ENCODE data around the gene ASIC1.

Gene ASIC1

DNA sequence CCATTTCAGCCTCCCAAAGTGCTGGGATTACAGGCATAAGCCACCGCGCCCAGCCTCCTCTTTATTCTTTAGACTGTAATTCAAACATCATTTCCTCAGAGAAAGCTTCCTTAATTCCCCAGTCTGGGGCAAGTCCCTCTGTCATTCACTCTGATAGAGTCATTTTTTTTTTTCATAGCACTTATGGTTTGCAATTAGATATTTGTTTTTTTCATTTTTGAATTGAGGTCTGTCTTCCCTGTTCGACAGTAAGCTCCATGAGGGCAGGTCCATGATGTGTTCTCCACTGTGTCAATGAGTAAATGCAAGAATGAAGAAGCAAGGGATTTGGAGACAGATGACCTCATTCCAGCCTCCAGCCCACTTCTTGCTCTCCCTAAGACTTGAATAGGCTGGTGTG, 12.1 kb downstream of the ASIC1 start:
- no peak overlapping the region for H3K4me3 ChIP-seq (ENCODE audit: low read depth, low read length, poor library complexity, severe bottlenecking)

DNA sequence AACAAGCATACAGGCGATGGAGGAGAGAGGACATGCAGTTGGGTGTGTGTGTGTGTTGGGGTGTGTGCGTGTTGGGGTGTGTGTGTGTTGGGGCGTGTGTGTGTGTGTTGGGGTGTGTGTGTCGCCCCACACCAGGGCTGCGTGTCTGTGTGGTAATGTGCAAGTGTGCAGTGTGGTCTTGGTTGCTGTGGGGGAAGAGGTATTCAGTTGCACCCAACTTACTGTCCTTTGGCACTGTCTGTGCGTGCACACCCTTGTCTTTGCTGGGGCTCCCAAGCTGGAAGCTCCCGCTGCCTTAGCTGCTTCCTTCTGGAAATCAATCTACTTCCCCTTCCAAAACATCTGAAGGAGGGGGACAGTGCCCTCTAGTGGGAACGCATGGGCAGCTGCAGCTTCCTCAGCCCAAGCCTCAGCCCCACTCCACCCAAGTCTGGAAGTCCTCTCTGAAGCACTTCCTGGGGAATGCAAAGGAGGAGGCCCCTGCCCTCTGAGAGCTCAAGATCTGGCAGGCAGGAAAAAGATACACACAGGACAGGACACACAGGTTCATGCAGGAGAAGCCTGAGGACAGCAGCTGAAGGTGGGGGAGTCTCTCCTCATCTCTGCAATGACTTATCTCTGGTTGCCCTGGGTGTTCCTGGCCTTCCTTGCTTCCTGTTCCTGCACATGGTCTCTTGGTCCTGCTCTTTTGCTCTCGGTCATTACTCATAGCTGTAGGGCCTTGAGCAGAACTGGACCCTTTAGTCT, 13.1 kb downstream of the ASIC1 start:
- Histone ChIP-seq H3K79me2 (ENCODE audit: insufficient read depth, low read length) (no peaks in the 10 kb centered on the region), H3K9ac (ENCODE audit: low read length) (no peak overlapping the region), H3K9me2 (ENCODE audit: low read depth, low read length) (no peaks in the 10 kb centered on the region), H3K4me2 (ENCODE audit: low read length) (no peak overlapping the region), H3F3A (ENCODE audit: insufficient read depth, low read length) (no peaks in the 10 kb centered on the region), H3K27ac (ENCODE audit: low read depth, low read length, poor library complexity, severe bottlenecking) (no peak overlapping the region), H2AFZ (ENCODE audit: low read length) (no peak overlapping the region), H3K9me3 (ENCODE audit: low read length) (no peaks in the 10 kb centered on the region), H3K36me3 (ENCODE audit: insufficient read depth, low read length) (no peaks in the 10 kb centered on the region), H3K4me1 (ENCODE audit: insufficient read depth, low read length, severe bottlenecking) (no peaks in the 10 kb centered on the region), H3K4me3 (ENCODE audit: low read depth, low read length, poor library complexity, severe bottlenecking) (no peak overlapping the region), H3K27me3 (ENCODE audit: insufficient read depth, low read length) (0 out of 2 replicates have a peak, but pooled peaks cover 6% of the 10 kb centered on the region), H4K20me1 (ENCODE audit: insufficient read depth, low read length) (no peaks in the 10 kb centered on the region)
- no peak for TF ChIP-seq EZH2 (IDR thresholded peaks at IDR 0.05; ENCODE audit: borderline replicate concordance, low read length)
- TF ChIP-seq, protein P1, sequence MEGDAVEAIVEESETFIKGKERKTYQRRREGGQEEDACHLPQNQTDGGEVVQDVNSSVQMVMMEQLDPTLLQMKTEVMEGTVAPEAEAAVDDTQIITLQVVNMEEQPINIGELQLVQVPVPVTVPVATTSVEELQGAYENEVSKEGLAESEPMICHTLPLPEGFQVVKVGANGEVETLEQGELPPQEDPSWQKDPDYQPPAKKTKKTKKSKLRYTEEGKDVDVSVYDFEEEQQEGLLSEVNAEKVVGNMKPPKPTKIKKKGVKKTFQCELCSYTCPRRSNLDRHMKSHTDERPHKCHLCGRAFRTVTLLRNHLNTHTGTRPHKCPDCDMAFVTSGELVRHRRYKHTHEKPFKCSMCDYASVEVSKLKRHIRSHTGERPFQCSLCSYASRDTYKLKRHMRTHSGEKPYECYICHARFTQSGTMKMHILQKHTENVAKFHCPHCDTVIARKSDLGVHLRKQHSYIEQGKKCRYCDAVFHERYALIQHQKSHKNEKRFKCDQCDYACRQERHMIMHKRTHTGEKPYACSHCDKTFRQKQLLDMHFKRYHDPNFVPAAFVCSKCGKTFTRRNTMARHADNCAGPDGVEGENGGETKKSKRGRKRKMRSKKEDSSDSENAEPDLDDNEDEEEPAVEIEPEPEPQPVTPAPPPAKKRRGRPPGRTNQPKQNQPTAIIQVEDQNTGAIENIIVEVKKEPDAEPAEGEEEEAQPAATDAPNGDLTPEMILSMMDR (IDR thresholded peaks at IDR 0.05; ENCODE audit: low read length) = peak; percentile 96

More for the DNA sequence above, 12.1 kb downstream of the ASIC1 start:
- H3K4me2 ChIP-seq (ENCODE audit: low read length) = no peak overlapping the region
- no peak overlapping the region for H3K27ac ChIP-seq (ENCODE audit: low read depth, low read length, poor library complexity, severe bottlenecking)
- H3K9me3 ChIP-seq (ENCODE audit: low read length) = no peaks in the 10 kb centered on the region
- no peak overlapping the region for H2AFZ ChIP-seq (ENCODE audit: low read length)
- H3K27me3 ChIP-seq (ENCODE audit: insufficient read depth, low read length) = 0 out of 2 replicates have a peak, but pooled peaks cover 6% of the 10 kb centered on the region
- H3K79me2 ChIP-seq (ENCODE audit: insufficient read depth, low read length) = no peaks in the 10 kb centered on the region
- H3F3A ChIP-seq (ENCODE audit: insufficient read depth, low read length) = no peaks in the 10 kb centered on the region
- TF ChIP-seq, protein P1 (IDR thresholded peaks at IDR 0.05; ENCODE audit: low read length) = no peak
- TF ChIP-seq EZH2 (IDR thresholded peaks at IDR 0.05; ENCODE audit: borderline replicate concordance, low read length) = no peak
- H4K20me1 ChIP-seq (ENCODE audit: insufficient read depth, low read length) = no peaks in the 10 kb centered on the region
- no peaks in the 10 kb centered on the region for H3K9me2 ChIP-seq (ENCODE audit: low read depth, low read length)
- H3K4me1 ChIP-seq (ENCODE audit: insufficient read depth, low read length, severe bottlenecking) = no peaks in the 10 kb centered on the region
- no peak overlapping the region for H3K9ac ChIP-seq (ENCODE audit: low read length)
- H3K36me3 ChIP-seq (ENCODE audit: insufficient read depth, low read length) = no peaks in the 10 kb centered on the region

DNA sequence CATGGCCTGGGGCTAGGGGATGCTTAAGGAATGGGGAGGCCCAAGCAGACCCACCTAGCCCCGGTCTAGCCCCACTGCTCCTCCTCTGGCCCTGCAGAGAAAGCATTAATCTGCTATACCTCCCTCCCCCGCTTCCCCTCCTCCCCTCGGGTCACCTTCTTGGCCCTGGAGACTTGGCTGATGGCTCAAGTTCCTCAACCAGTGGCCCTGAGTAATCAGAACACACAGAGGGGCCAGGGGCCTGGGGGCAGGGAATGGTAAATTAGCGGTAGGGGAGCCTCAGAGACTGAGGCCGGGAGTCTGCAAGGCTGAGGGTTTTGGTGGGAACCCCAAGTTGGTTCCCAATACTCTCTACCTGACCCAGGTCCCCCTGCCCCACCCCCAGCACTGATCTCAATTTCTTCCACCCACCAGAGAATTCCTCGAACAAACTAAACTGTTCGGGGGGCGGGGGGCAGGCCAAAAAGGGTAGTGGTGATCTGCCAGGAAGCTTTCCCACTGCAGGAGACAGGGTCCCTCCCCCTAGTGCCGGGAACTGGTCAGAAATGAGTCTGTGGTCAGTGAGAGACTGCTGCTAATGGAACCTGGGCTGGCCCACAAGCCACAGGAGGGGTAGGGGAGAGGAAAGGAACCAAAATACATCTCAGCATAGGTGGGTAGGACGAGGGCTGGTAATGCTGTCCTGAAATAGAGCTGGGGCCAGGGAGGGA, 15.0 kb downstream of the ASIC1 start:
- H4K20me1 ChIP-seq (ENCODE audit: insufficient read depth, low read length) = no peaks in the 10 kb centered on the region
- H3K36me3 ChIP-seq (ENCODE audit: insufficient read depth, low read length) = no peaks in the 10 kb centered on the region
- H3K4me2 ChIP-seq (ENCODE audit: low read length) = no peak overlapping the region
- H3K9me2 ChIP-seq (ENCODE audit: low read depth, low read length) = no peaks in the 10 kb centered on the region
- H3K9me3 ChIP-seq (ENCODE audit: low read length) = no peaks in the 10 kb centered on the region
- TF ChIP-seq EZH2 (IDR thresholded peaks at IDR 0.05; ENCODE audit: borderline replicate concordance, low read length) = no peak
- TF ChIP-seq, protein P1 (IDR thresholded peaks at IDR 0.05; ENCODE audit: low read length) = no peak
- H3K9ac ChIP-seq (ENCODE audit: low read length) = no peak overlapping the region
- 0 out of 2 replicates have a peak, but pooled peaks cover 9% of the 10 kb centered on the region for H3K27me3 ChIP-seq (ENCODE audit: insufficient read depth, low read length)
- H2AFZ ChIP-seq (ENCODE audit: low read length) = no peak overlapping the region
- H3K79me2 ChIP-seq (ENCODE audit: insufficient read depth, low read length) = no peaks in the 10 kb centered on the region
- H3K4me3 ChIP-seq (ENCODE audit: low read depth, low read length, poor library complexity, severe bottlenecking) = no peak overlapping the region
- H3K27ac ChIP-seq (ENCODE audit: low read depth, low read length, poor library complexity, severe bottlenecking) = no peak overlapping the region
- H3K4me1 ChIP-seq (ENCODE audit: insufficient read depth, low read length, severe bottlenecking) = no peaks in the 10 kb centered on the region
- no peaks in the 10 kb centered on the region for H3F3A ChIP-seq (ENCODE audit: insufficient read depth, low read length)

Measured in OCI-LY1 (cell line).